ENCODE data around the gene SLC11A2. TPM values are rescaled to one million over a fixed set of nuclear protein-coding genes. Genes with fewer than 3 reads are reported as not detected.

The SLC11A2 gene
- total RNA-seq, 1 donor from 2014 or later = 42.9 TPM

DNA sequence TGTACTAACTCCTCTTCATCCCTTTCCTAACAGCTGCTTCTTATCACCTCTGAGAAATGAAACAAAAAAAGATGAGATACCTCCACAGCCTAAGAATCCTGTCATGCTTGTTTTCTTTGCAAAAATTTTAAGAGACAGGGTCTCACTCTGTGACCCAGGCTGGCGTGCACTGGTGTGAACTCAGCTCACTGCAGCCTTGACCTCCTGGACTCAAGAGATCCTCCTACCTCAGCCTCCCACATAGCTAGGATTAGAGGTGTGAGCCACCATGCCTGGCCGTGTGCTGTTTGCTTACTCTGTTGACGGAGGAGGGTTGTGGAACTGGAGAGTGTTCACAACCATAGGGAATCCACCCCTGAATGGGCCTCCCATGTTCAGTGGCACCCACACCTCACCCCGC is 41.0 kb upstream of the SLC11A2 start:
- Histone ChIP-seq H3K36me3 (ENCODE audit: control insufficient read depth, insufficient read depth, low read length) (peaks cover 30% of the 10 kb centered on the region), H3K4me3 (ENCODE audit: low read depth, low read length) (no peak overlapping the region), H3K27me3 (ENCODE audit: control insufficient read depth, insufficient read depth, low read length) (no peaks in the 10 kb centered on the region)
- DNase-seq (ENCODE audit: low read depth) (no peak), FAIRE-seq (no peak)
- no peak for TF ChIP-seq CTCF (IDR thresholded peaks at IDR 0.05; ENCODE audit: insufficient read depth, low read length, severe bottlenecking)

DNA sequence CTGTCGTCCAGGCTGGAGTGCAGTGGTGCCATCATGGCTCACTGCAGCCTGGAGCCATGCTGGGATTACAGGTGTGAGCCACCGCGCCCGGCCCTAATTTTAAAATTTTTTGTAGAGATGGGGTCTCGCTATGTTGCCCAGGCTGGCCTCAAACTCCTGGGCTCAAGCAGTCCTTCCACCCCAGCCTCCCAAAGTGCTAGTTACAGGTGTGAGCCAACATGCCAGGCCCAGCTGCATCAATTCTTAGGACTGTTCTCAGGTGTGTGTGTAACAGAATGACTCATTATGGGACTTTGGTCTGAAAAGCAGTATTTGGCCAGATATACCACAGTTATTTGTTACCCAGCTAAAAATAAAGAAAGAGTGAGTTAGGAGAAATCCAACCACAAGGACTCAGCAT is 39.3 kb upstream of the SLC11A2 start:
- H3K4me3 ChIP-seq (ENCODE audit: low read depth, low read length) = no peak overlapping the region
- peaks cover 29% of the 10 kb centered on the region for H3K36me3 ChIP-seq (ENCODE audit: control insufficient read depth, insufficient read depth, low read length)
- no peak for DNase-seq (ENCODE audit: low read depth)
- no peak for FAIRE-seq
- H3K27me3 ChIP-seq (ENCODE audit: control insufficient read depth, insufficient read depth, low read length) = no peaks in the 10 kb centered on the region
- no peak for TF ChIP-seq CTCF (IDR thresholded peaks at IDR 0.05; ENCODE audit: insufficient read depth, low read length, severe bottlenecking)

DNA sequence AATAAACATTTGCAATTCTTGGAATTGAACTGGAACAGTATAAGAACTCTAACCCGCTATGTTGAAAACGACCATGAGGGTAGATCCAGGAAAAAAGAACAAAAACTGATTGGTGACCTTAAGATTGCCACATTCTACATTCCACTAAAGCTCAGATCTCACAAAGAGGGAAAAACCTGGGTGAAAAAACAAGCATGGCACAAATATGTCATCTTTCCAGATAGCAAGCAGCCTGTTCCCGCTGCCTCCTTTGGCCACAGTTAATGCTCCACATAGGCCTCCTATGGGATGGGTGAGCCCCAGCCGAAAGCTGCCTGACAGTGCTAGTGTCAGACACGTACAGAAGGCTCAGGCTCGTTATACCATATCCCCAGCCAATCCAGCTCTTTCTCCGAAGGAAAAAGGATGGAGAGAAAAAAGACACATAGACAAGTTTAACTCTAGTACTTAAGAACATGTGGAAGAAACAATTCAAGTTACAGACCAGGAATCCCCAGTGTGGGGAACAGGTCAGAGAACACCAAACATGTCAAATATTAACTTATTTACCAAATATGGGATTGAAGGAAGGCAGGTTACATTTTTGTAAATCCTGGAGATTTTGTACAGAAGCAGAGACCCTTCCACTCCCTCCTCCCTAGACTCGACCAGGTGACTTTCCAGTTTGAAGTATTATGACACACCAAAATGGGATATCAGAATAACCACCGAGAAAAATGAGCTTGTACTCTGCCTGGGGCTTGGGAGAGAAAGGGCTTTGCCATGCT is 36.6 kb upstream of the SLC11A2 start:
- DNase-seq (ENCODE audit: low read depth) (no peak), FAIRE-seq (no peak)
- Histone ChIP-seq H3K36me3 (ENCODE audit: control insufficient read depth, insufficient read depth, low read length) (peaks cover 32% of the 10 kb centered on the region), H3K27me3 (ENCODE audit: control insufficient read depth, insufficient read depth, low read length) (no peaks in the 10 kb centered on the region), H3K4me3 (ENCODE audit: low read depth, low read length) (no peak overlapping the region)
- TF ChIP-seq CTCF (IDR thresholded peaks at IDR 0.05; ENCODE audit: insufficient read depth, low read length, severe bottlenecking) = no peak

- no peak for FAIRE-seq
- TF ChIP-seq CTCF (IDR thresholded peaks at IDR 0.05; ENCODE audit: insufficient read depth, low read length, severe bottlenecking) = no peak
- H3K27me3 ChIP-seq (ENCODE audit: control insufficient read depth, insufficient read depth, low read length) = no peaks in the 10 kb centered on the region
- no peak overlapping the region for H3K4me3 ChIP-seq (ENCODE audit: low read depth, low read length)
- DNase-seq (ENCODE audit: low read depth) = no peak
- H3K36me3 ChIP-seq (ENCODE audit: control insufficient read depth, insufficient read depth, low read length) = peaks cover 19% of the 10 kb centered on the region
Measured at GRCh38 chr12:51059086-51059485, 32.9 kb upstream of the SLC11A2 start.

DNA sequence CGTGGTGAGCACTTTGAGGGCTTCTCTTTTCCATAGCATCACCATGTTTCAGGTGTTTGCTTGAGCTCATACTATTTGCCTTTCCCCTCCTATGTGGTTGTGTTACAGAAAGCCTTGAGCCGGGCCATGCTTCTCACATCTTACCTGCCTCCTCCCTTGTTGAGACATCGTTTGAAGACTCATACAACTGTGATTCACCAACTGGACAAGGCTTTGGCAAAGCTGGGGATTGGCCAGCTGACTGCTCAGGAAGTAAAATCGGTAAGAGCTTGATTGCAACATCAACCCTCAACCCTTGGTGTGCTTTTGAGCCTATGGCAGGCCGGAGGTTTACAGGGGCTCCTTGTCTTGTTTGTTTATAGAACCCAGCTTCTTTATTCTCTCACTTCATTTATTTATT is 30.1 kb upstream of the SLC11A2 start:
- Histone ChIP-seq H3K27me3 (ENCODE audit: control insufficient read depth, insufficient read depth, low read length) (no peaks in the 10 kb centered on the region), H3K36me3 (ENCODE audit: control insufficient read depth, insufficient read depth, low read length) (peaks cover 16% of the 10 kb centered on the region), H3K4me3 (ENCODE audit: low read depth, low read length) (no peak overlapping the region)
- TF ChIP-seq CTCF (IDR thresholded peaks at IDR 0.05; ENCODE audit: insufficient read depth, low read length, severe bottlenecking) = no peak
- DNase-seq (ENCODE audit: low read depth) = peak; percentile 95
- FAIRE-seq = peak; percentile 62

GRCh38 chr12:51055060-51055459 is 28.9 kb upstream of the SLC11A2 start:
- H3K27me3 ChIP-seq (ENCODE audit: control insufficient read depth, insufficient read depth, low read length) = no peaks in the 10 kb centered on the region
- H3K36me3 ChIP-seq (ENCODE audit: control insufficient read depth, insufficient read depth, low read length) = peaks cover 16% of the 10 kb centered on the region
- DNase-seq (ENCODE audit: low read depth) = no peak
- no peak for TF ChIP-seq CTCF (IDR thresholded peaks at IDR 0.05; ENCODE audit: insufficient read depth, low read length, severe bottlenecking)
- no peak for FAIRE-seq
- no peak overlapping the region for H3K4me3 ChIP-seq (ENCODE audit: low read depth, low read length)
